ENCODE results near the gene A2M. TPM values are rescaled to one million over a fixed set of nuclear protein-coding genes. Genes with fewer than 3 reads are reported as not detected.
A peak's percentile ranks its signal among the peaks of the same experiment; 100 is the strongest.

Gene A2M
- total and polyA plus RNA-seq, 2 of the 13 experiments (the other 11 are each of a cell fraction or from before 2014, with no cell fraction given), result 2,807 to 6,551 TPM

DNA sequence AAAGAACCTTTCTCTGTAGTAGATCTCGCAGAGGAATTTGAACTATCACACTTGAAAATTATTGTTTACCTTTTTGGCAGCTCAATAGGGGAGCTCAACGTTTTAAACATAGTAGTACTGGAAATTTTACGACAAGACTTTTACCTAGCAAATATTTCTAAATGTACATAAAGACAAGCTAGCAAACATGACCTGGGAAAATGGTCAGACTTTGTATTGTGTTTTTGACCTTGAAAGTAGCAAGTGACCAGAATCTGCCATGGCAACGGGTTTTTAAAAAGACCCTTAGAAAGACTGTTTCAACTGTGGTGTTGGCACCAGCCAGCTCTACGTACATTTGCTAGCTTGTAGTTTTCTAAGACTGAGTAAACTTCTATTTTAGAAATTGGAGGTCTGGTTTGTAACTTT, 20.2 kb upstream of the A2M start (continued):
- TF ChIP-seq, protein P1, sequence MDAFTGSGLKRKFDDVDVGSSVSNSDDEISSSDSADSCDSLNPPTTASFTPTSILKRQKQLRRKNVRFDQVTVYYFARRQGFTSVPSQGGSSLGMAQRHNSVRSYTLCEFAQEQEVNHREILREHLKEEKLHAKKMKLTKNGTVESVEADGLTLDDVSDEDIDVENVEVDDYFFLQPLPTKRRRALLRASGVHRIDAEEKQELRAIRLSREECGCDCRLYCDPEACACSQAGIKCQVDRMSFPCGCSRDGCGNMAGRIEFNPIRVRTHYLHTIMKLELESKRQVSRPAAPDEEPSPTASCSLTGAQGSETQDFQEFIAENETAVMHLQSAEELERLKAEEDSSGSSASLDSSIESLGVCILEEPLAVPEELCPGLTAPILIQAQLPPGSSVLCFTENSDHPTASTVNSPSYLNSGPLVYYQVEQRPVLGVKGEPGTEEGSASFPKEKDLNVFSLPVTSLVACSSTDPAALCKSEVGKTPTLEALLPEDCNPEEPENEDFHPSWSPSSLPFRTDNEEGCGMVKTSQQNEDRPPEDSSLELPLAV (CRISPR knock-in tag; conservative IDR thresholded peaks at IDR 0.05; ENCODE audit: low read depth), result no peak
- TF ChIP-seq ZNF484 (CRISPR knock-in tag; IDR thresholded peaks at IDR 0.05; ENCODE audit: borderline replicate concordance, low read depth) (no peak), ZNF510 (CRISPR knock-in tag; IDR thresholded peaks at IDR 0.05; ENCODE audit: low read depth) (no peak), KMT2B (CRISPR knock-in tag; IDR thresholded peaks at IDR 0.05) (peak; percentile 43; the same call in 1 of the 2 replicates), ERF (CRISPR knock-in tag; IDR thresholded peaks at IDR 0.05) (peak; percentile 77; the same call in 1 of the 2 replicates), HDAC2 (CRISPR knock-in tag; IDR thresholded peaks at IDR 0.05) (peak; percentile 81), ARID2 (CRISPR knock-in tag; IDR thresholded peaks at IDR 0.05; ENCODE audit: borderline replicate concordance) (no peak), TEAD3 (CRISPR knock-in tag; optimal IDR thresholded peaks at IDR 0.05; ENCODE audit: borderline replicate concordance) (peak; percentile 75), SNAPC4 (CRISPR knock-in tag; IDR thresholded peaks at IDR 0.05) (no peak), E2F1 (CRISPR knock-in tag; IDR thresholded peaks at IDR 0.05) (no peak; the same call in 1 of the 2 replicates), POLR2A (IDR thresholded peaks at IDR 0.05; ENCODE audit: insufficient read depth in 1 of 2, low read depth in 2 of 2, low read length in 2 of 2) (no peak), PRMT3 (CRISPR knock-in tag; IDR thresholded peaks at IDR 0.05; ENCODE audit: borderline replicate concordance, low read depth) (no peak), ARID3A (IDR thresholded peaks at IDR 0.05; ENCODE audit: low read depth, low read length) (peak; percentile 33; the same call in 1 of the 2 replicates), SIX4 (CRISPR knock-in tag; IDR thresholded peaks at IDR 0.05) (peak; percentile 67; the same call in 1 of the 2 replicates), ZSCAN9 (CRISPR knock-in tag; IDR thresholded peaks at IDR 0.05; ENCODE audit: borderline replicate concordance) (peak; percentile 71; the same call in 1 of the 2 replicates), PPARG (CRISPR knock-in tag; conservative IDR thresholded peaks at IDR 0.05) (peak; percentile 81), RFX5 (IDR thresholded peaks at IDR 0.05; ENCODE audit: low read depth, low read length) (peak; percentile 54; the same call in 1 of the 2 replicates), EP300 (IDR thresholded peaks at IDR 0.05; ENCODE audit: low read depth in 2 of 2, low read length in 2 of 2) (peak; percentile 82 to 98; a peak in 3 of 4 replicates), EP300 (CRISPR knock-in tag; IDR thresholded peaks at IDR 0.05; ENCODE audit: borderline replicate concordance) (peak; percentile 79; the same call in 1 of the 2 replicates)
- TF ChIP-seq, protein P2, sequence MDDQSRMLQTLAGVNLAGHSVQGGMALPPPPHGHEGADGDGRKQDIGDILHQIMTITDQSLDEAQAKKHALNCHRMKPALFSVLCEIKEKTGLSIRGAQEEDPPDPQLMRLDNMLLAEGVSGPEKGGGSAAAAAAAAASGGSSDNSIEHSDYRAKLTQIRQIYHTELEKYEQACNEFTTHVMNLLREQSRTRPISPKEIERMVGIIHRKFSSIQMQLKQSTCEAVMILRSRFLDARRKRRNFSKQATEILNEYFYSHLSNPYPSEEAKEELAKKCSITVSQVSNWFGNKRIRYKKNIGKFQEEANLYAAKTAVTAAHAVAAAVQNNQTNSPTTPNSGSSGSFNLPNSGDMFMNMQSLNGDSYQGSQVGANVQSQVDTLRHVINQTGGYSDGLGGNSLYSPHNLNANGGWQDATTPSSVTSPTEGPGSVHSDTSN (CRISPR knock-in tag; IDR thresholded peaks at IDR 0.05; ENCODE audit: borderline replicate concordance), result no peak

All from HepG2 (cell line).